Left renal pelvis (tissue), 4 donors: ENCODE results near the gene TIRAP. TPM values are rescaled to one million over a fixed set of nuclear protein-coding genes. Genes with fewer than 3 reads are reported as not detected.

Experiments
- DNase-seq, 4 donors: peaks; one replicate each; pipeline ENCODE4 v3.0.0-alpha.2; 2013; ENCODE audit warnings: low read depth in 4 of 4, low spot score in 3 of 4
- polyA plus RNA-seq, 4 donors: library from polyadenylated mRNA; unstranded; fragments of 120-200 nt; gene quantifications; one replicate each; pipeline ENCODE4 v1.2.1, GENCODE V29; 2013; ENCODE audit not compliant: insufficient read length in 4 of 4

The TIRAP gene
- polyA plus RNA-seq, 4 donors: 9.4 to 16.8 (median 11.2) TPM

DNA sequence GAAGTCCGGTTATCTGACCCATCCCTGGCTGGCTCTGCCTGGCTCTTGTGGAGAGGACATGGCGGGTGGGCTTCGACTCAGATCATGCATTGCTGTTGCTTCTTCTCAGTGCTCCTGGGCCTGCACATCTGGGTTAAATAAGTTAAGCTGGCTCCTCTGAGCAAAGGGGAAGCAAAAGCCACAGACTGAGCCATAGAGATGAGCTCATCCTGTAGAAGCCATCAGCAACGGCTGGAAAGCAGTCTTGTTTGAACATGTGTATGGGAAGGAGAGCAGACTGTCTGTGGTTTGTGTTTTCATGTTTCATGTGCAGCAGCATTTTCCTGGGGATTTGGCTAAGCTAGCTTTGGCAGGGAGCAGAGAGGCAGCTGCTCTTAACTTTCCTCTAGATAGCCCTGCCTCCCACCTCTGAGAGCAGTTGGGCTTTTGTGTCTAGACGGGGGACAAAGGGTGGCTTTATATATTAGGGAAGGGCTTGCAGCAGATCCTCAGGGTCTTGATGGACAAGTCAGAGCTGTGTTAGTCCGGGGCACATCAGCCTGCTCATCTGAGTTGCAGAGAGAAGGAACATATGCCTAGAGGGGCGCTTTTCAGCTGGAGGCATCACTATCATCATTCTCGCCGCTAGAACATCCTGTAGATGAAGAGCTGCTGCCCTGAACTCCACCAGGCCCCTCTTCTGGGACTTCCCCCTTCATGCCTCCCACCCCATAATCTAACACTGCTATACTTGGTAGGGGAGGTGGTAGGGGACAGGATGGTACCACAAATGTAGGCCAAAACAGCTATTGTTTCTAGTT is 35.9 kb downstream of the TIRAP start:
- DNase-seq: no peak

DNA sequence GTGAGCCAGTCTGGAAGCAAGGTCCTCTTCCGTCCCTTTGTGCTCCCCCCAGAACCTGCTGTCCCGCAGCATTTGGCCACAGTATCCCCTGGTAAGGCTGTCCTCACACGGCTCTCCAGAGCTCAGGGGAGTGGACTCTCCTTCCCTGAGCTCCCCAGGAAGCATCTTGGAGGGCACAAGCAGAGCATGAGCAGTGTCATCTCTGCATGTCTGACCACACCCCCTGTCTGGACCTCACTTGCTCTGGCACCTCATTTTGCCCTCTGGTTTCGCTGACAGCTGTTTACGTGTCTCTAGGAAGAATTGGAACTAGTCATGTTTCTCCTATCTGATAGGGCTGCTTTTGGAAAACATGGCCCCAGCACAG is 36.5 kb downstream of the TIRAP start:
- no peak for DNase-seq

DNA sequence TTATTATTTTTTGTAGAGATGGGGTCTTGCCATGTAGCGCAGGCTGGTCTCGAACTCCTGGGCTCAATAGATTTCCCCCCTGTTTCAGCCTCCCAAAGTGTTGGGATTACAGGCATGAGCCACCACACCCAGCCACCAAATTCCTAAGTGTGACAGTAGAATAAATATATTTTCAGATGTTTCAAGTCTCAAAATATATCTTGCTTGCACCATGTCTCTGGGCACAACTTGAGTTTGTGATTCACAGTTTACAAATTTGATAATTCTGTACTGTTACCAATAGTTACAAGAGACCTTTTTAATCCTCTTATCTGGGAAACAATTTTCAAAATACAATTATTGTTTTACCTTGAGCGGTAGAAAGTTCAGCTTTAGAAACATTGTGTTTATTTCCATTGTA is 40.1 kb downstream of the TIRAP start:
- DNase-seq: no peak

DNA sequence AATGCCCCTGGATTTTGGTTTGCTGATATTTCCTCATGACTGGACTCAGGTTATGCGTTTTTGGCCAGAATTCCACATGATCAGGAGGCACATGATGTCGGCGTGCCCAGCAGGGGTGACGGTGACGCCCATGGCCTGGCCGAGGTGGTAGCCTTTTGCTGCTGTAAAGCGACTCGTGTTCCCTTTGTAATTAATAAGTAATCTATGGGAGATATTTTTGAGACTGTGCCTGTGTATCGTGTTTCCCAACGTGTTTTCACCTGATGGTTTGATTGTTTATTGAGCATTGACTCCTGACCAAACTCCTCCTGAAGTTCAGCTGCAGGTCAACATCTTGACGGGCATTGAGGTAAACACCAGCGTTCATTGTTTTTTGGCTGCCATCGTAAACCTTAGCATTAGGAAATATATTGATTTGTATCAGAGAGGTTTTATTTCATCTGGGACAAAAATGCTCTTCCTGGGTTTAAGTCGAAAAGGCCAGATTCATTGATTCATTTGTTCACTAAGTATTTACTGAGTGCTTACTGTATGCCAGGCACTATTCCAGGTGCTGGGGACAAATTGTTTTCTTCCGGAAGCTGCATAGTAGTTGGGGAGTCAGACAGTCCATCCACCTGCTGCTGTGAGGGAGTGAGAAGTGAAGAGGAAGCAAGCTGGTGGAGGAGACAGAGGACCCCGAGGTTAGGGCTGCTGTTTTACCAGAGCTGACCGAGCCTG is 44.5 kb downstream of the TIRAP start:
- DNase-seq: no peak

DNA sequence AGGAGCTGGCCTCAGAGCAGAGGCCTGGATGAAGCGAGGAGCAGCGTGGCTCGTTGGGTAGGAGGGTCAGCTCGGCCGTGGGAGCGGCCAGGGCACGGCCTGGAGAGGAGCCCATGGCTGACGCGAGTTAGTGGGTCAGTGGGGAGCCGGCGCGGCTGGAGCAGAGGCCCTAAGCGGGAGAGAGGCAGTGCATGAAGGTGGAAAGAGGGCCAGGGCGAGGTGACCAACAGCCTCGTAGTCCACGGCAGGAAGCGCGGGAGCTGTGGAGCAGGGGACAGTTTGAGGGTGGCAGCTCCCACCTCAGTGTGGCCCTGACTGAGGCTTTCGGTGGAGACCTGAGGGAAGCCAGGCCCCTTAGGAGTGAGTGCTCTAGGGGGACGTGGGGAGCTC is 45.1 kb downstream of the TIRAP start:
- DNase-seq: no peak

DNA sequence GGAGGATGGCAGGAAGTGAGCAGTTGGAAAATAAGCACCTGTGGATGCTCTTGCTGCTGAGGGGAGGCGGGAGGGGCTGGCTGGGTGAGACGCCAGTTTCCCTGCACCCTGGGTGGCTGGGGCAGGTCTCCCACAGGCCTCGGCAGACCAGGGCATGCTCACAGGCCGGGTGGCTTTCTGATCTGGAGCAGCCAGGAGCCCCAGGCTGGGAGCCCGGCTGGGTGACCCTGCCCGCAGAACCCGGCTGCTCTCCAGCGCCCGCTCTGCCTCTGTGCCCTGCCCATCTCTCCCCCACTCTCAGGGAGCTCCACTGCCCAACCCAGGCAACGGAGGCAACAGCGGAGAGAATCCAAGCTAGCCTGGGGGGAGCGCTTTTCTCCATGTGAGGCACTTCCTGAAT is 45.6 kb downstream of the TIRAP start:
- DNase-seq: no peak

DNA sequence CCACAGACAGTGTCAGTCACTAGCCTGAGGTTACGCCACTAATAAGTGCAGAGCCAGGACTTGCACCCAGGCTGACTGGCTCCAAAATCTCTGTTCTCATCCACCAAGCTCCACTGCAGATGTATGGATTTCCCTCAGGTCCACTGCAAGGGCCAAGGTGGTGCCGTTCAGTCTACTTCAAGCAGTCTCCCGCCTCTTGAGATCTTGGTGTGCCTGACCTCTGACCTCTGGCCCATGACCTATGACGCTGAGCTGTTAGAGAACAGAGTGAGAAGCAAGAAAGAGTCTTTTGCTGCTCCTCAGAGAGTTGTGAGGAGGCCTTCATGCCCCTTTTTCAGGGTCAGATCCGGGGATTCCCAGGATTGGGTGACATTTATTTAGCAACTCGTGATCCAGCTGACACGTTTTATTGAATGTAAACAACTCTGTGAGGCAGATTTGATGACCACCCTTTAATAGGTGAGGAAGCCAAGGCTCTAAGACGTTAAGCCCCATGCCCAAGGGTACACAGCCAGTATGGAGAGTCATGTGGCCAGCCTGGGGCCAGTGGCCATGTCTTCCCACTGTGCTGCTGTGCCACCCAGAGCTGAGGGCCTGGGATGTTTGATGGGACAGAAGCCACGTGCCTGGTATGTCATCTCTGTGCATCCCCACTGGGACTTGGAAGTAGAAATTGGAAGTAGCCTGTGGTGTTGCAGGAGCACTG is 46.2 kb downstream of the TIRAP start:
- DNase-seq: no peak

DNA sequence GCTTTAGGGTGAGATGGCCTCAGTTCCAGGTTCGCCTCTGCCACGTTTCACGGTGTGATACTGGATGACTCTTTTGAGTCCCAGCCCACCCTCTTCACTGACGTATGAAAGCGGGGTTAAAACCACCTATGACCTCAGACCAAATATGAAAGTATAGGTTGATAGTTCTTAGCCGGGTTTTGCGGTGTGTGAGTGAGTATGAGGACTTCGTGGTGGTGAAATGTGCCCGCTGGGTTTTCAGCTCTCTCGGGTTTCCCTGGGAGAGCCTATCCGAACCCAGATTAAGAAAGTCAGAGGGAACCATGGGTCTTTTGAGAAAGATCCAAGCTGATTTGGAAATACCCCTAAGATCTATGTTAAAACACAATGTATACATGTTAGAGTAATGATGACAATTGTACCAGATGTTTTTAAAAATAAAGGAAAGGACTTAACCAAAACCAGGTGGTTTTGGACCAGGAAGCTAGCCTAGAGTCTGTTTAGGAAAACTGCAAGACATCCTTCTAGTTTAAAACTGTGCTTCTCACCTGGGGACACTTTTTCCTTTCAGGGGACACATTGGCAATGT is 46.8 kb downstream of the TIRAP start:
- DNase-seq: no peak

DNA sequence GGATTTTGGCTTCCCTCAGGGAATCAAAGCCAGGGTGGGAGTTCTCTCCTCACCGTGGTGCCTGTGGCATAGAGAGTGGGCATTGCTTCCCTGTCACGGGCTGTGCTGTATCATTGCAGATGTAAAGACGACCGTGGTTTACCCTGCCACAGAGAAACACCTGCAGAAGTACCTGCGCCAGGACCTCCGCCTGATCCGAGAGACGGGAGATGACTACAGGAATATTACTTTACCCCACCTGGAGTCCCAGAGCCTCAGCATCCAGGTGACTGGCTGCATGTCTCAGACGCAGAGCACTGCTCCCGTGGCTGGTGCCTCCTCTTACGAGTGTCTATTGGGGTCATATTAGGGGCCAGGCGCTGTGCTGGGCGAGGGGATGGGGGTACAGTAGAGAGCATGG is 48.4 kb downstream of the TIRAP start:
- no peak for DNase-seq

DNA sequence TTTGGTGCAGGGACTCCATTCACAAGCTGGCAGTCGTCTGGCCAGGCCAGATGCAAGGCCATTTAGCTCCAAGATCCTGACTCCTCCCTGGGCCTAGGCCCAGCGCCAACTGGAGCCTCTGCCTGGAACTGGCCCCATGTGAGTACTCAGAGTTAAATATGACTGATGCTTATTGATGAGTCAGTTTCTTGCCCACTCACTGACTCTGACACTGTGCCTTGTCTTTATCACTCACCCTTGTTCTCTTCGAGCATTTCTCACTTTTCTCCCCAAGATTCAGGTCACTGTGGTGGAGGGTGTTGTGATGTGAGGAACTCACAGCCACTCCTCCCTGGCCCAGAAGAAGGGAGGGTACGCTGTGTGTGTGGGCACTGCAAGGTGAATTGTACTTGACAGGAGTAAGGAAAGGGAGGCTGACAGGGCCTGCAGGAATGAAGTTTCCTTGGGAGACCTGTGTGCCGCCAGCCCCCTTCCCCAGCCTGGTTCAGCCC is 49.4 kb downstream of the TIRAP start:
- no peak for DNase-seq

DNA sequence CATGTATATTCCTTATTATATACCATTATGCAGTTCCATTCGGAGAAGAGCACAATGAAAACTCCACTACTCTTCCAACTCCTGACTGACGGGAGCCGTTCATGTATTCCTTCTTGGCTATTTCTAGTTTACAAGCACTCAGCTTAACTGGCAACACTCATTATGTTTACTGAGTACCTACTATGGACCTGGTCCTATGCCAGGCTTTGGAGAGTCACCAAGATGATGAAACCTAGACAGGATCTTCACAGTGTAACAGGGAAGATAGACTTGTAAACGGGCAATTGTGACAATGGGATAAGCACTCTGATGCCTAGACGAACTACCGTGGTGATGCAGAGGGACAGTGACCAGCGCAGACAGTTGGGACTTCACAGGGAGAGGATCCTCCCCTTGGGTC is 50.2 kb downstream of the TIRAP start:
- DNase-seq: no peak

DNA sequence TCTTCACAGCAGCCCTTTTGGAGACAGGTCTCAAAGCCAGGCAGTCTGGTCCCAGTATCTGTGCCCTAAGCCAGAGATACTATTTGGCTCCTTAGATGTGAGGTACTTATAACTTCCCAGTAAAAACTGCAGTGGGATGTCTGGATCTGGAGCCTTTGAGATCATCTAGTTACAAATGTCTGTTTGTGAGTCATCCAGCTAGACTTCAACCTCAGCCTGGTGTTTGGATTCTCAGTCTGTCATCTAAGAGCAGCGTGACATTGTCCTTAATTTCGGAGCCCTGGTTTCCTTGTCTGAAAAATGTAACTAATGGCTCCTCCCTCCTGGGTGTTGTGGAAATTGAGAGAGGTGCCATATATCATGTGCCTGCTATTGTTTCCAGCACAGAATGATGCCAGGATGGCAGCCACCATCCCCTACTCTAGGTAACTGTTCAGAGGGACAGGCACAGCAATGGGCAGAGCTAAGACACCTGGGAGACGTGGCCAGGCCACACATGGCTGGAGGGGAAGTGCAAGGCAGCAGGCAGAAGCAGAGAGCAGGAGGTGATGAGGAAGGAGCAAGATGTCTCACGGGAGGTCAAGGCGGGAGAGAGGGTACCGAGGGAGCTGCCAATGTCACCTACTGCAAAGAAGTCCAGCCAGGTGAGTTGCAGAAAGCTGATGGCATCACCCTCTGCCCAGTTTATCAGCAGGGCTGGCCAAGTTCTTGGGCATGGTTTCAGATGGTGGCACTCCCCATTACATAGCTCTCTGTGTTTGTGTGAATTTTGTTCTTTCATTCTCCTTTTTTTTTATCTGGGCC is 52.0 kb downstream of the TIRAP start:
- no peak for DNase-seq

DNA sequence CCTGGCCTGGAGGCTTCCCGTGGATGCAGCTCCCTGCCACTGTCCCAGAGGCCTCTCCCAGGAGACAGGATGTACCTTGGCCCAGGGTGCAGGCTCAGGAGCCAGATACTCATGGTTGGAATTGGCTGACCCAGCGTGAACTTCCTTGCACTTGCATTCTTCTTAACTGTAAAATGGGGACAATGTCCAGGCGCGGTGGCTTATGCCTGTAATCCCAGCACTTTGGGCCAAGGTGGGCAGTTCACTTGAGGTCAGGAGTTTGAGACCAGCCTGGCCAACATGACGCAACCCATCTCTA is 52.5 kb downstream of the TIRAP start:
- no peak for DNase-seq

DNA sequence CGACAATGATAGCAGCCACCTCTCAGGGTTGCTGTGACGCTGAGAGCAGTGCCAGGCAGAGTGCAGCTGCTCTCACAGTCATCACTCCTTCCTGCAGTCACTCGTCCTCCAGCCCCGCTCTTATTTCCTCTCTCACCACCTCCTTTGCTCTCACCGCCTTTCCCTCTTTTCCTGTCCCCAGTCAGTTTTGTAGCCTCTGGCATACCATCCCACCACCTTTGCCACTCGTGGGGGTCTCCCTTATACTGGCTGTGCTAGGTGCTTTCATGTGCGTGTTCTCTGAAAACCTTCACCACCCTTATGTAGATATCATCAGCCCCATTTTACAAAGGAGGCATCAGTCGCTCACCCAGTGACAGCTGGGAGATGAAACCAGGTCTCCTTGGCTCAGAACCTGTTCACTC is 53.2 kb downstream of the TIRAP start:
- no peak for DNase-seq

DNA sequence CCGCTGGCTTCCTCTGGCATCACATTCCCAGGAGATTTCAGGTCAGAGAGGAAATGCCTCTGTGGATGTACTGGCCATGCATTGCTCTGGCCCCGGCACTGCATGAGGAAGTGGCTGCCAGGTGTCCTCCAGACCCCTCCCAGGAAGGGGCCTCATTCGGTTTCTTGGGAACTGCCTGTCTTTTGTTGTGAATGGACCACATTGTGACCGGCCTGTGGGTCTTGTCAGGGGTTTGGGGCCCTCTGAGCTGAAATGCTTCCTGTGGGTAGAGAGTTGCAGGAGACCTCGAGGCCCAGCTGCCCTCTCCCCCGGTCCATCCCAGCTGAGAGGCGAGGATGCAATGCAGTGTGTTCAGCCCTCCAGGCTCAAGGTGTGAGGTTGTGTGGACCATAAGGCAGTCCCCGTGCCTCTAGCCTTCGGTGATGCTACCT is 53.8 kb downstream of the TIRAP start:
- DNase-seq: no peak

DNA sequence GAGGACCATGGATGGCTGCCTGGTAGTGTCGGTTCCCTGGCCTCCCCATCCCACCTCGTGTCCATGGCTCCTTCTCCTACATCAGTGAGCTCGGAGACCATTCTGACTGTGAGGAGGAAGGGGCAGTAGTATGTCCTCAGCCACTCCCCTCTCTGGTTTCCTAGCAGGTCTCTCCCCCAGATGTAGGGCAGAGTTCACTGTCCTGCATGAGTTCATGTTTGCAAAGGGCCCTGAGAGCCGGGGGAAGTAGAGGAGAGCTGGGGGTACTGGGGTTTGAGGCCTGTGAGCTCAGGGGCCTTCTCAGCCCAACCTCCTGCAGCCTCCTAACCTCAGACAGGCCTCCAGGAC is 54.2 kb downstream of the TIRAP start:
- no peak for DNase-seq

DNA sequence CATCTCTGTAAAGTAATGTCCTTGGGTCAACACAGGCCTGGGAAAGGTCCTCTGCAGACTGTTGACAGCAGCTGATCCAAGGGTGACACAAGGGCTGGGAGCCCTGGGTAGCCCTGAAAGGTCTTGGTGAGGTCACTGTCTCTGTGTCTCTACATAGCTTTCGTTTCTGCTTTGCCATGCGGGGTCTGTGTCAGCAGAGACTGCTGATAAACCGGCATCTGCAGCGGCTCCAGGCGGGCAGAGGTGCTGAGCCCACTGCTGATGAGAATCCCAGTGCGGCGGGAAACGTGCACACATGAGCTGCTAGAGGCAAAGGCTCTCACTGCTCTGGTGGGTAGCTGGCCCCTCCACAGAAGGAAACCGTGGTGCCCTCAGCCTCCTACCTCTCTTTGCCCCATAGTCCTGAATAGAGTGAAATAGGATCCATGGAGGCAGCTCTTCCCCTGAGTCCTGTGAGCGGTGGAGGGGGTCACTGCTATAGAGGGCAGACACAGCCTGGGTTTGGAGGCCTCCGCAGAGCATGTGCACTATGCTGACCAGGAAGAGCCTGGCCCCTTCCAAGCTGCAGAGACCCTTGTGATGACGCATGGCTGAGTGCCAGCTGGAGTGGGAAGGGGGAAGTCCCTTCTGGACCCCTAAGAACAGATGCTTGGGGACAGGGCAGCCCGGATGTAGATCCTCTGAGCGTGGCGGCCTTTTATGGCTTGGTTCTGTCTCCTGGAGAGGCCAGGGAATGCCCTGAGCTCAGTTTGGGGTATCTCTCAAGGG is 54.8 kb downstream of the TIRAP start:
- no peak for DNase-seq

DNA sequence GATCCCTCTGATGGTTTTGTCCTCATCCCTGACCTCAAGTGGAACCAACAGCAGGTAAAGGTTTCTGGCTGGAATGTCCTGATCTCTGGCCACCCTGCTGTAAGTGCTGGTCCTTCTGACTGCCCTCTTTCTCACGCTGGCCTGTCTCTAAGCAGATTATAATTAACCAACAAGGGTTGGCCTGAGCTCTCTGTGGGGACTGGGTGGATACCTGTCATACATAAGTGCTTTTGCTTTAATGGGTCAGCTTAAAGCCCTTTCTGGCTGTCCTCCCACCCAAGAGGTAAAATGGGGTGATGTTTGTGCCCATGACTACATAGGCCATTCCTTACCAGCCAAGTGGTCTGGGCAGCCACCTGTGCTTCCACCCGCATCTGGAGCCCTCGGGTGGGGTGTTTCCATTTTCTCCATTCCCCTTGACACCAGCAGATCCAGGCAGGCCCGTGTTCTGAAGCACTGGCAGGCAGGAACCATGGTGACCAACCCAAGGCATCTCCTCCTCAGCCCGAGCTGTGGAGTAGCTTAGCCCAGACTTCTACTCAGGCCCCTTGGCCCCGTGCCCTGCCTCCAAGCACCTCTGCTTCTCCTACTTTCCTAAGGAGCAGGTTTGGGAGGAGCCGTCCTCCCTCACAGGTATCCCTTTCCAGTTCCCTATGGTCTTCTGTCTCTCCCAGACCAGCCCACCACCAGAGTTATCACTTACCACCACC is 55.6 kb downstream of the TIRAP start:
- no peak for DNase-seq

DNA sequence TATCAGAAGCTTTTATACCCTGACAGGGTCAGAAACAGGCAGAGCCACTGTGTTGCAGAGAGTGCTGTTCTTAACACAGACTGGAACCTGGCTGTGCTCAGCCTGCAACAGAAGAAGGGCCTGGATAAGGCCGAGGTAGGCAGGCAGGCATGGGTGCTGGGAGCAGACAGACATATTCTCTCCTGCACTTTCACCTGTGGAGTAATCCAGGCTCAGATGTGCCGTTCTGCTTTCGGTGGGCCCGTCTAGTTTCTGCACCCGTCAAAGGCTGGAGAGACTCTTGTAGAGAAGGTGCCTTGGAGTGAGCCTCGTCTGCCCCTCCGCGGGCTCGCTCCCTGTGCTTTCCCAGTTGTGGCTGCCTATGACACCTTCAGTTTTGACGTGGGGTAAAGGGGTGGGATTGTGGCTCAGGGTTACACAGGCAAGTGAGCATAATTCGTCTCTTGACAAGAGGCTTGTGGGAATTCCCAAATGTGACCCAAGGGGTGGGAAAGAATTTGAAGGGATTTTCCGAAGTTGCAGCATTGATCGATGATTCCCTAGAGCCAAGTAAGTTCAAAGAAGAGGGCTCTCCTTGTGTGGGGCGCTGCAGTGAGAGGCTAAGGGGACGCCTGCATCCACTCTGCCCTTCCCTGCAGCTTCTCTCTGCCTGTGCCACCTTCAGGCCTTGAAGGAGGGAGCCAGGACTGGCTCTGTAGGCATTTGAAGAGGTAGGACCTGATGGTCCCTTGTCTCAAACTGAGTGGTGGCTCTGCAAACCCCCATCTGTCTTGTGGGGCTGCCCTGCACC is 56.4 kb downstream of the TIRAP start:
- DNase-seq: no peak
